Spleen (tissue), 7 donors: ENCODE results near the gene NR1H3.

Source experiments
- POLR2A ChIP-seq, 3 donors: fragments of 450-650 bp; IDR thresholded peaks; one replicate each; pipeline ENCODE4 v1.5.1; 2017; ENCODE audit warnings: antibody characterized with exemption in 3 of 3, mild to moderate bottlenecking in 1 of 3
- TF ChIP-seq, protein P1 (sequence below), 11 experiments: fragments of 200-600 bp in 7 of 11; fragments of 450-650 bp in 4 of 11; sonication (generic) in 4 of 11; IDR thresholded peaks in 8 of 11; conservative IDR thresholded peaks in 3 of 11; 1 replicate in 7 of 11; 2 replicates in 4 of 11; pipeline versions ENCODE4 v1.4.0 to v1.8.0; 2016 to 2021; ENCODE audit warnings: antibody characterized with exemption in 11 of 11, inconsistent platforms in 4 of 11, mild to moderate bottlenecking in 1 of 11
- donor health status: DM: no; HTN: no; CAD: no; lungs with moderate emphysema.
- donor health status: DM: no; HTN: no; CAD: no.
- donor health status: DM: no; HTN: no; CAD: no.

DNA sequence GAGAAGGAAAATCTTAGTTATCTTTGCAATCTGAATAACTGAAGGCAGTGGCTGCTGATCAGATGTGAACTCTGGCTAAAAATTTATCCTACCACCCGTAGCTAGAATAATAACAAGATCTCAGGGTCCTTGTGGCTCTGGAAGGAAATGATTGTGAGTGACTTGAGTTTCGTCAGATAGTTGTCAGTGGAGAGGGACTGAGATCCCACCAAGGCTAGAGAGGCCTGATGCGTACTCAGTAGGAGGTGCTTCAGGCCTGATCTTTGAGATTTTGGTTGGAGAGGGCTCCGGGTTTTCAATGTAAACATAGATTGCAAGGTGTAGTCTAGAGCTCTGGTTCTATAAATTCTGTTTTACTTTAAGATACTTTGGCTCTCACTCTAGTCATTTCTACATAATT is 13.5 kb downstream of the NR1H3 start:
- TF ChIP-seq, protein P1, sequence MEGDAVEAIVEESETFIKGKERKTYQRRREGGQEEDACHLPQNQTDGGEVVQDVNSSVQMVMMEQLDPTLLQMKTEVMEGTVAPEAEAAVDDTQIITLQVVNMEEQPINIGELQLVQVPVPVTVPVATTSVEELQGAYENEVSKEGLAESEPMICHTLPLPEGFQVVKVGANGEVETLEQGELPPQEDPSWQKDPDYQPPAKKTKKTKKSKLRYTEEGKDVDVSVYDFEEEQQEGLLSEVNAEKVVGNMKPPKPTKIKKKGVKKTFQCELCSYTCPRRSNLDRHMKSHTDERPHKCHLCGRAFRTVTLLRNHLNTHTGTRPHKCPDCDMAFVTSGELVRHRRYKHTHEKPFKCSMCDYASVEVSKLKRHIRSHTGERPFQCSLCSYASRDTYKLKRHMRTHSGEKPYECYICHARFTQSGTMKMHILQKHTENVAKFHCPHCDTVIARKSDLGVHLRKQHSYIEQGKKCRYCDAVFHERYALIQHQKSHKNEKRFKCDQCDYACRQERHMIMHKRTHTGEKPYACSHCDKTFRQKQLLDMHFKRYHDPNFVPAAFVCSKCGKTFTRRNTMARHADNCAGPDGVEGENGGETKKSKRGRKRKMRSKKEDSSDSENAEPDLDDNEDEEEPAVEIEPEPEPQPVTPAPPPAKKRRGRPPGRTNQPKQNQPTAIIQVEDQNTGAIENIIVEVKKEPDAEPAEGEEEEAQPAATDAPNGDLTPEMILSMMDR (IDR thresholded peaks at IDR 0.05 in 8 of 11, conservative IDR thresholded peaks at IDR 0.05 in 3 of 11), result no peak
- no peak for TF ChIP-seq POLR2A (IDR thresholded peaks at IDR 0.05)
